H7 (cell line): ENCODE measurements around the gene SRMS. TPM values are rescaled to one million over a fixed set of nuclear protein-coding genes. Genes with fewer than 3 reads are reported as not detected.

Source experiments
- total RNA-seq: library from RNA; depleted of rRNA; stranded (reverse); fragments of >200 nt; shearing (Covaris generic); gene quantifications from 2 replicates; pipeline ENCODE4 v1.2.3, GENCODE V29; 2014; rRNA removed

SRMS gene
- total RNA-seq, 1 experiment from 2014 or later, result 0.21 TPM

Other genes starting within 250 kb of the SRMS start
- gene CHRNA4, start 186.4 kb downstream of the SRMS start, total RNA-seq, result 2.0 TPM in 2 replicates
- 92.6 and 129 TPM in 2 replicates for gene KCNQ2, start 75.1 kb downstream of the SRMS start, total RNA-seq
- gene EEF1A2, start 48.7 kb downstream of the SRMS start, total RNA-seq, result 30.7 and 37.1 TPM in 2 replicates
- gene PPDPF, start 27.0 kb downstream of the SRMS start, total RNA-seq, result 79.7 and 94.2 TPM in 2 replicates
- 0.14 and 0.30 TPM in 2 replicates for gene PTK6, start 10.4 kb downstream of the SRMS start, total RNA-seq
- 6.4 and 8.0 TPM in 2 replicates for gene FNDC11, start 6.4 kb upstream of the SRMS start, total RNA-seq
- gene HELZ2, start 26.5 kb upstream of the SRMS start, total RNA-seq, result 20.1 and 27.5 TPM in 2 replicates
- gene GMEB2, start 79.4 kb upstream of the SRMS start, total RNA-seq, result 17.0 and 21.4 TPM in 2 replicates
- gene STMN3, start 105.7 kb upstream of the SRMS start, total RNA-seq, result 24.9 and 32.7 TPM in 2 replicates
- 15.1 and 22.4 TPM in 2 replicates for gene RTEL1, start 110.6 kb upstream of the SRMS start, total RNA-seq
- not detected in 2 replicates for gene TNFRSF6B, start 148.9 kb upstream of the SRMS start, total RNA-seq
- 24.2 and 26.2 TPM in 2 replicates for gene ARFRP1, start 160.2 kb upstream of the SRMS start, total RNA-seq
- 32.6 and 52.0 TPM in 2 replicates for gene ZGPAT, start 160.3 kb upstream of the SRMS start, total RNA-seq
- gene LIME1, start 188.9 kb upstream of the SRMS start, total RNA-seq, result 7.7 and 10.5 TPM in 2 replicates
- gene SLC2A4RG, start 192.0 kb upstream of the SRMS start, total RNA-seq, result 38.3 and 62.2 TPM in 2 replicates